GM21786 (cell line): ENCODE data around the gene CARD14.
"Not testable (repeated sequence)": the region's sequence is repeated elsewhere in the genome, so short reads cannot be mapped to it uniquely, and the experiment has no call there.

Source experiments
- ATAC-seq: cut with Tn5 transposase; IDR thresholded peaks from one replicate; pipeline ENCODE4 v1.9.1; 2021; ENCODE audit not compliant: unreplicated experiment

The CARD14 gene

GRCh38 chr17:80248001-80248893 lies 78.4 kb downstream of the CARD14 start:
- no peak for ATAC-seq

DNA sequence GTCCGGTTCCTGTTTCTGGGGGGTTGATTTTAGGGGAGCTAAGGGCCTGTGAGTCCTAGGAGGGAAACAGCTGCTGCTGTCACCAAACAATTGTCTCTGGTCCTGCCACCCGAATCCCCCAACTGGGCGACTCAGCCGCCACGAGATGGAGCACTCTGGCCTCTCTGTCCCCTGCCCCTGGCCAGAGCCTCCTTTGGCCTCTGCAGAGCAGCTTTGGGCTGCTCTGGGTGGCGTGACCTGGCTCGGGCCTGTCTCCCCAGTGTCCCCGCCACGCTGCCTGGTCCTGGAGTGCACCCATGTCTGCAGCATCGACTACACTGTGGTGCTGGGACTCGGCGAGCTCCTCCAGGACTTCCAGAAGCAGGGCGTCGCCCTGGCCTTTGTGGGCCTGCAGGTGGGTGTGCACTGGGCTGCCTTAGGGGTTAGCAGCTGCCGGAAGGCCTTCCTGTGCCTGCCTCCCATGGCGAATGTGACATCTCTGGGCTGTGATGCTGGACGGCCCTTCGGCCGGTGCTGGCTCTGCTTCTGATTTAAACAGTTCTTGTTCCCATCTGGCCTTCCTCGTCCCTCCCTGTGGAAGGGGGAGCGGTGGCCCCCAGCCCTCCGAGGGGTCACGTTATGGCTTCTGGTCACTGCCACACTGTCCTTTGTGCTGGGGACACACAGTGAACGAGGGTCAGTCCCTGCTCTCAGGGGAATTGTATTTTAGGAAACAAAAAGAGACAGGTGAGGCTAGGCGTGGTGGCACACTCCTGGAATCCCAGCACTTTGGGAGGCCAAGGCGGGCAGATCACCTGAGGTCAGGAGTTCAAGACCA lies 79.3 kb downstream of the CARD14 start:
- ATAC-seq, result no peak

DNA sequence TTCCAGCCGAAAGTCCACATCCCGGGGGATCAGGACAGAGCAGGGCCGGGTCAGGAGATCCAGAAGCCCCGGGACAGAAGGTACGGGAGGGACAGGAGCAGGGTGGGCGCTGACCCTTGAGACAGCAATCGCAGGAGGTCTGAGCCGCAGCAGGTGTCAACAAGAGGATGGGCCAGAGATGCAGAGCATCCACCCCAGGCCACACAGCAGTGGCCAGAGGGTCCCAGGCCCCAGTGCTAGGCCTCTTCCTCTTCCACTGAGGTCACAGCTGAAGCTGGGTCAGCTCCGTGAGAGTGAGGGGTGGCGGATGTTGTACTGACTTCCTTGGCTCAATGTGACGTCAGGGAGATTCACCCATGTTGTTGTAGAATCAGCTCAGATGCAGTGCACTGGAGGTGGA lies 82.1 kb downstream of the CARD14 start:
- no peak for ATAC-seq

DNA sequence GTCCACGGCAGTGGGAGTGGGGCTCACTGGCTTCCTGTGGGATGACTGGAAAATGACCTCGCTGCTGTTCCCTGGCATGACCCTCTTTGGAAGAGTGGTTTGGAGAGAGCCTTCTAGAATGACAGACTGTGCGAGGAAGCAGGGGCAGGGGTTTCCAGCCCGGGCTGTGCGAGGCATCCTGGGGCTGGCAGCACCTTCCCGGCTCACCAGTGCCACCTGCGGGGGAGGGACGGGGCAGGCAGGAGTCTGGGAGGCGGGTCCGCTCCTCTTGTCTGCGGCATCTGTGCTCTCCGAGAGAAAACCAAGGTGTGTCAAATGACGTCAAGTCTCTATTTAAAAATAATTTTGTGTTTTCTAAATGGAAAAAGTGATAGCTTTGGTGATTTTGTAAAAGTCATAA lies 83.0 kb downstream of the CARD14 start:
- ATAC-seq, result no peak

- no peak for ATAC-seq
Measured at GRCh38 chr17:80253631-80254395, 84.0 kb downstream of the CARD14 start.

GRCh38 chr17:80254396-80255251 lies 84.8 kb downstream of the CARD14 start:
- ATAC-seq, result peak; percentile 45

DNA sequence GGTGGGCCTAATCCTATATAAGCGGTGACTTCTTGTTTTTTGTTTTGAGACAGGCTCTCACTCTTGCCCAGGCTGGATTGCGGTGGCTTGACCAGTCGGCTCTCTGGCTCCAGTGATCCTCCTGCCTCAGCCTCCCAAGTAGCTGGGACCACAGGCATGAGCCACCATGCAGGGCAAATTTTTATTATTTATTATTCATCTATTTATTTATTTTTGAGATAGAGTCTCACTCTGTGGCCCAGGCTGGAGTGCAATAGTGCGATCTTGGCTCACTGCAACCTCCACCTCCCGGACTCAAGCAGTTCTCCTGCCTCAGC lies 86.2 kb downstream of the CARD14 start:
- ATAC-seq, result no peak

GRCh38 chr17:80257716-80258213 lies 87.9 kb downstream of the CARD14 start:
- ATAC-seq, result no peak

- ATAC-seq, result not testable (repeated sequence)
Measured at GRCh38 chr17:80258296-80258695, 88.5 kb downstream of the CARD14 start.
